HTR-8/SVneo (cell line): ENCODE data around the gene CTNNA3.

Experiments used
- DNase-seq: peaks from one replicate; pipeline ENCODE4 v3.0.0; 2011; ENCODE audit warnings: low spot score, mixed read lengths; ENCODE audit not compliant: insufficient read length
- FAIRE-seq: peaks from 2 replicates; lab custom pipeline; 2011; peaks lifted over from hg19 to GRCh38; lab: Jason Lieb, UNC

Gene CTNNA3

GRCh38 chr10:66651308-66652082 is 1044.5 kb downstream of the CTNNA3 start:
- FAIRE-seq (no peak), DNase-seq (no peak)

DNA sequence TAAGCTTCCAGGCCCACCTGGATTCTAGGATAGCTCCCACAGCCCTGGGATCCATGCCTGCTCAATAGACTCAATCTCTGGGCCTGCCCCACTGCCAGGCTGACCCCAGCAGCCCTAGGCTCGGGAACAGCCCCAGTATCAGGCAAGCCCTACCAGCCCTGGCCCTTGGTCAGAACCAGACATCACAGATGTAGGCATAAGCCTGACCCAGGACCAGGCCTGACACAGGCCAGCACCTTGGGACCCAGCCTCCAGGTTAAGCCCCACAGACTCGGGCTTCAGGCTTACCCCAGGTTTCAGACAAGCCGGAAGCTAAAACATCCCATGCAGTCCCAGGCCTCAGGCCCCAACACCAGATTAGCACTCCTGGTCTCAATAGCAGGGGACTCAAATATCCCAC is 1046.4 kb downstream of the CTNNA3 start:
- FAIRE-seq, result no peak

GRCh38 chr10:66642217-66642616 is 1053.8 kb downstream of the CTNNA3 start:
- FAIRE-seq, result no peak

More for the DNA sequence above, 1046.4 kb downstream of the CTNNA3 start:
- no peak for DNase-seq

DNA sequence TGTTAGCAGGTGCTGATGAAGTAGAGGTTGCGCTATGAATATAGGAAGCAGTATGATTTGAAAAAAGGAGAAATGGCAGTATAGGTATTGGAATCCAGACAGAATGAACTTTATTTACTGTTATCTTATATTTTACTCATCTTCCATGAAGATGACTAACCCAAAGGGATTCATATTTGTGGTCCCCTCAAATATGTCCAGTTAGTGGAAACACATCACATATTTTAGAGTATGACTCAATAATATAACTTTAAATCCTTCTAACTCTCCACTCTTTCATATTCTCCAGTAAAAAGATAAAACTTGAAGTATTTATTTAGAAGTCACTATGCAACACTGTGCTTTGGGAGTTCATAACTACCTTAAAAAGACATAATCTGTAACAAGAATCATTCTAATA is 1056.6 kb downstream of the CTNNA3 start:
- peak; percentile 3 for DNase-seq
- FAIRE-seq, result no peak

More at GRCh38 chr10:66642217-66642616, 1053.8 kb downstream of the CTNNA3 start:
- no peak for DNase-seq

- FAIRE-seq (no peak), DNase-seq (no peak)
Measured at GRCh38 chr10:66637273-66638036, 1058.5 kb downstream of the CTNNA3 start.

- no peak for FAIRE-seq
- DNase-seq, result no peak
Measured at GRCh38 chr10:66629996-66630395, 1066.0 kb downstream of the CTNNA3 start.

GRCh38 chr10:66627156-66627555 is 1068.8 kb downstream of the CTNNA3 start:
- FAIRE-seq, result no peak
- DNase-seq, result peak; percentile 5

DNA sequence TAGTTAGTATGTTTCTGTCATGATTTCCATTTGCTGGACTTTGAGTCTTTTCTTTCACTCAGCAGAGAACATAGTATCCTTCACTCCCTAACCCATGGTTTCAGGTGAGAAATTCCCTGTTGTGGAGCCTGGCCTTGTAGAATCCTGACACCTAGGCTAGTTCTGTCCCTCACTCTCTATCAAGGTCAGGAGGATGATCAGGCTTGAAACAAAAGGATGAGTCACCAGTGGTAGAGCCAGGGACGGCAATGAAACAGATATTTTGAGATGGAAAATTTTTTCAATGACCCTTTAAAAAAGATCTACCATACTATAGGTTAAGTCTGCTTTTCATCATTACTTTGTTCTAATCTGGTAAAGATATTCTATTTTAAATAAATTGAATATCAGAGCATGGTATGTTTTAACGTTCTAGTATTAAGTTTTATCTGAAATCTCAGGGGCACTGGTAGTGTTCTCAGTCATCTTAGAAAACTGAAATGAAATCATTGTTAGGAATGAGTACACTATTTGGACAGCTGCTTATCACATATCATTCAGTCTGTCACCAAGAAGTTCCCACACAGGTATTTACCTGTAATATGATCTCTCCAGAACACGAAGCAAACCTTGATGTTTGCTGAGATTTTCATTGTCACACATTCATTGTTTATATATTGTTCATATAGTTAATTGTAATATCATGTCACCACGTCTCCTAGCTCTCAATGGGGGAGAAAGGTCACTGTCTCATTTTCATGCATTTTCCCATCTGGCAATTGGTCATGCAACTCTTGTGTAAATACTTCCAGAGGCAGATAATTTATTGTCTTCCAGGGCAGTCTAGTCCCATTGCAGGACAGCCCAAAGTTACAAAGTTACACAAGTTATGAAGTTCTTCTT is 1070.0 kb downstream of the CTNNA3 start:
- FAIRE-seq, result no peak
- no peak for DNase-seq

GRCh38 chr10:66622050-66622449 is 1073.9 kb downstream of the CTNNA3 start:
- FAIRE-seq (no peak), DNase-seq (no peak)

GRCh38 chr10:66604195-66604594 is 1091.8 kb downstream of the CTNNA3 start:
- FAIRE-seq (no peak), DNase-seq (no peak)

- FAIRE-seq (no peak), DNase-seq (peak; percentile 19)
Measured at GRCh38 chr10:66591865-66592264, 1104.1 kb downstream of the CTNNA3 start.

GRCh38 chr10:66587680-66588050 is 1108.3 kb downstream of the CTNNA3 start:
- DNase-seq (no peak), FAIRE-seq (no peak)

DNA sequence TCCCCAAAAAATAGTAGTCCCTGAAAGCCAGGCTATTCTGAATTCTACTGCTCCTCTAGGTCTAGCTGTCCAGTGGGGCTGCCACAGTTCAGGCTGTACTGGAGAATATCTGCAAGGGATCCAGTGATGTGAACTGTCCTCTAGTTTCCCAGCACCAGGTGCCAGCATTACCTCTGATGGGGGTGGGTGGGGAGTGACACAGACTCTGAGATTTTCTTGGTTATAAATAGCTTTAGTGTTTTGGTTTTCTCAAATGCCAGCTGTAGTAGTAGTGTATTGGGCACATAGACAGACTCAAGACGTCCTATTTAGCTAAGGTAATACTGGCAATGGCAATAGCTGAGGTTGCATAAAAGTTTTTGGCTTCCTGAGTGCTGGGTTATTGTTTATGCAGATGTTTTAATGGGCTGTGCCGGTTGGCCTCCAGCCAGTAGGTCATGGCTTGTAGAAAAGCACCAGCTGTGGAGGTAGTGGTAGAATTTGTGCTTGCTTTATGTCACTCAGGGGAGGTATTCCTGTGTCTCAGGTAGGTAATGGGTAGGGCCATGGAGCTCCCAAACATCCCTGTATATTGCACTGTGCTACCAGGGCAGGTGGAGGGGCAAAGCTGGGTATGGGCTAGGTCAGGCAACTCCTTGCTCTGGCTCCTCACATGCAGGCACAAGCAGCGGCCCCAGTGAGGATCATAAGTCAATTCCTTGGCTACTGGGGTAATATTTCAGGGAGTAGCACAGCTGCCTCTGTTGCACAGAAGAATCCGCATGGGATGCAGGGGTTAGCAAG is 1108.9 kb downstream of the CTNNA3 start:
- FAIRE-seq, result no peak

GRCh38 chr10:66586073-66586472 is 1109.9 kb downstream of the CTNNA3 start:
- DNase-seq (no peak), FAIRE-seq (no peak)

More for the DNA sequence above, 1108.9 kb downstream of the CTNNA3 start:
- no peak for DNase-seq

- FAIRE-seq (no peak), DNase-seq (no peak)
Measured at GRCh38 chr10:66575251-66575855, 1120.6 kb downstream of the CTNNA3 start.

GRCh38 chr10:66572700-66573099 is 1123.3 kb downstream of the CTNNA3 start:
- DNase-seq, result no peak
- FAIRE-seq, result no peak

DNA sequence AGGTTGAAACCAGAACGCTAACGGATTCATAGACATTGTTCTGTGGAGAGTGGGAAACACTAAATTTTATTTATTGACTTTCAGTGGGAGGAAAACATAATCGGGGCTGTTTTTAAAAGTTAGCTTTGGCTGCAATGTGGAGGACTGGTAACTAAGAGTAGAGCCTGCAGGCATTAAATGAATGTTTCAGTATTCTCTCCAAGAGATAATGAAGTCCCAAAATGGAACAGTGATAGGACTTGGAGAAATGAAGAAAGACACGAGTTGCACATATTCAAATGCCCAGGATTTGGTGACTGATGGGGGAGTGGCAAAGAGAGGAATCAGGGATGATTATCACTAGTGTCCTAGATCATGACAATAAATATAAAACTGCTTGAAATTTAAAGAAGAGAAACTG is 1130.0 kb downstream of the CTNNA3 start:
- DNase-seq, result no peak
- no peak for FAIRE-seq

GRCh38 chr10:66564287-66564686 is 1131.7 kb downstream of the CTNNA3 start:
- no peak for FAIRE-seq
- DNase-seq, result no peak

GRCh38 chr10:66555061-66555460 is 1140.9 kb downstream of the CTNNA3 start:
- FAIRE-seq, result no peak
- DNase-seq, result no peak
